BE2C (cell line): ENCODE measurements around the gene PFN2.

ENCODE experiments used
- DNase-seq: peaks from one replicate; pipeline ENCODE4 v3.0.0-alpha.2; 2020
- H3K27me3 ChIP-seq: fragments of 250-450 bp; sonication (Bioruptor Pico); 2 replicates; pipeline ENCODE4 v1.5.1; 2020; ENCODE audit warnings: mild to moderate bottlenecking
- H3K36me3 ChIP-seq: fragments of 250-450 bp; sonication (Bioruptor Pico); 2 replicates; pipeline ENCODE4 v1.5.1; 2020; ENCODE audit warnings: mild to moderate bottlenecking
- H3K4me1 ChIP-seq: fragments of 250-450 bp; sonication (Bioruptor Pico); 2 replicates; pipeline ENCODE4 v1.5.1; 2020
- H3K4me3 ChIP-seq: 2 replicates; pipeline ENCODE4 v1.5.1; 2011; ENCODE audit warnings: low read depth, low read length
- H3K9me3 ChIP-seq: fragments of 250-450 bp; sonication (Bioruptor Pico); 2 replicates; pipeline ENCODE4 v1.5.1; 2020
- CTCF ChIP-seq: IDR thresholded peaks from 2 replicates; pipeline ENCODE4 v1.5.1; 2012; ENCODE audit warnings: mild to moderate bottlenecking, low read depth, low read length

PFN2 gene

DNA sequence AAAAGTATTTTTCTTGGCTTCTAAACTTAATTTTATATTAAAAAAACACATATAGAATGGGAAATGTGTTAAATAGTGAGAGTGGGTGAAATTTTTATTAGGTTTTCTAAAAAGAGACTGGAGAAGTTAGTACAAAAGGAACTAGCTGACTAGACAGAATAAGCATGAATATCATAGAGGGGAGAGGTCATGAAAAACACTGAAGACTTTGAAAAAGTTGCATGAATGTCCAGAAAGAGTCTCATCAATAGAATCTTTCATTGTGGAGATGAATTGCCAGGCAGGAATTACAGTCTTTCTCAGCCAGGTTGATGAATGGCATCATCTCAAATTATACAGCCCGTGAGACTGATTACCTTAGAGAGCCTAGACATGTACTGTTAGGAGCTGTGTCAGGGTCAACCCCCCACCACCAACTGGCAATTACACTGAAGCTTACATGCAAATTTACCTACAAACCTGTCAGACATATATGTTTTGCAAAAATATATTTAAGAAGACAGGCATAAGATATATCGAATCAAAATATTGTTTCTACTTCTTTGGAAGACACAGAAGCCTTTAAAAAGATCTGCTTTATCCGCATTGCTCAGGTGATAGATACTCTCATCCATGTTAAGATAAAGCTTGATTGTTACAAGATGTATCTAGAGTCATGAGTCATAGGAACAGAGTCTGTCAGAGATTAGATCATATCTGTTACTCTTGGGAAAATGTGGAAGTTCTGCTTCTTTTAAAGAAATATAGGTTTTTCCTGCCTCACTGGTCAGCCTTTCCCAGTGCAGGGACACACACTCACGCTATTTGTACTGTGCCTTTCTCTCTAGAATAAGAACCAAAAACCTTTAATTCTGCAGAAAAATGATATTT, 34.8 kb upstream of the PFN2 start:
- TF ChIP-seq CTCF = no peak
- Histone ChIP-seq H3K9me3 (no peaks in the 10 kb centered on the region), H3K27me3 (no peaks in the 10 kb centered on the region), H3K4me3 (no peak overlapping the region), H3K4me1 (peaks cover 3% of the 10 kb centered on the region; the same call in 1 of the 2 replicates), H3K36me3 (no peaks in the 10 kb centered on the region)
- DNase-seq = no peak

GRCh38 chr3:150000641-150001040, 29.9 kb upstream of the PFN2 start:
- no peaks in the 10 kb centered on the region for H3K36me3 ChIP-seq
- H3K4me3 ChIP-seq = no peak overlapping the region
- TF ChIP-seq CTCF = no peak
- no peaks in the 10 kb centered on the region; the same call in 1 of the 2 replicates for H3K9me3 ChIP-seq
- no peak for DNase-seq
- no peaks in the 10 kb centered on the region for H3K4me1 ChIP-seq
- H3K27me3 ChIP-seq = no peaks in the 10 kb centered on the region

- DNase-seq = no peak
- Histone ChIP-seq H3K27me3 (no peaks in the 10 kb centered on the region), H3K4me1 (no peaks in the 10 kb centered on the region), H3K4me3 (no peak overlapping the region), H3K36me3 (no peaks in the 10 kb centered on the region), H3K9me3 (no peaks in the 10 kb centered on the region; the same call in 1 of the 2 replicates)
- no peak for TF ChIP-seq CTCF
Observed at GRCh38 chr3:149999421-149999820, 28.7 kb upstream of the PFN2 start.

DNA sequence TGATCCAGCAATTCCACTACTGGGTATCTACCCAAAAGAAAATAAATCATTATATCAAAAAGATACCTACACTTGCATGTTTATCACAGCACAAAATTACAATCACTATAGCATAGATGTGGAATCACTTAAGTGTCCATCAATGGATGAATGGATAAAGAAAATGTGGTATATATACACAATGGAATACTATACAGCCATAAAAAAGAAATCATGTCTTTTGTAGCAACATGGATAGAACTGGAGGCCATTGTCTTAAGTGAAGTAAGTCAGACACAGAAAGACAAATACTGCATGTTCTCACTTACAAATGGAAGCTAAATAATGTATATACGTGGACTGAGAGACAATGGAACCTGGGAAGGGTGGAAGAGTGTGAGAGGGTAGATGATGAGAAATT, 28.3 kb upstream of the PFN2 start:
- Histone ChIP-seq H3K4me3 (no peak overlapping the region), H3K36me3 (no peaks in the 10 kb centered on the region), H3K27me3 (no peaks in the 10 kb centered on the region), H3K9me3 (no peaks in the 10 kb centered on the region; the same call in 1 of the 2 replicates), H3K4me1 (no peaks in the 10 kb centered on the region)
- no peak for TF ChIP-seq CTCF
- DNase-seq = no peak

- H3K4me3 ChIP-seq = no peak overlapping the region
- H3K4me1 ChIP-seq = no peaks in the 10 kb centered on the region
- H3K36me3 ChIP-seq = no peaks in the 10 kb centered on the region
- H3K9me3 ChIP-seq = no peaks in the 10 kb centered on the region
- TF ChIP-seq CTCF = no peak
- DNase-seq = no peak
- H3K27me3 ChIP-seq = no peaks in the 10 kb centered on the region
Observed at GRCh38 chr3:149992416-149993058, 21.8 kb upstream of the PFN2 start.
